PC-3 (cell line): ENCODE data around the gene TMEM178B.

Source experiments
- CTCF ChIP-seq: fragments of 300-600 bp; sonication (generic); conservative IDR thresholded peaks from 2 replicates; pipeline ENCODE4 v1.5.1; 2017; ENCODE audit warnings: antibody characterized with exemption, low read depth, mild to moderate bottlenecking, low read length
- EZH2 ChIP-seq: fragments of 300-600 bp; sonication (generic); IDR thresholded peaks from one replicate; pipeline ENCODE4 v1.6.1; 2017; ENCODE audit warnings: antibody characterized with exemption, mild to moderate bottlenecking, low read length; ENCODE audit not compliant: unreplicated experiment

- TF ChIP-seq CTCF (no peak), EZH2 (no peak)
Measured at GRCh38 chr7:141431711-141432110, 357.8 kb downstream of the TMEM178B start.
